Small intestine (tissue), 7 donors: ENCODE measurements around the gene PRRC2C. TPM values are rescaled to one million over a fixed set of nuclear protein-coding genes. Genes with fewer than 3 reads are reported as not detected.

ENCODE experiments used
- DNase-seq, 2 donors: peaks; one replicate each; pipeline versions ENCODE4 v3.0.0 to v3.0.0-alpha.2; 2013
- FAIRE-seq: peaks from 2 replicates; lab custom pipeline; 2012; peaks lifted over from hg19 to GRCh38; lab: Jason Lieb, UNC
- H3K27ac ChIP-seq, 3 donors: one replicate each; pipeline ENCODE4 v1.5.1; 2013; ENCODE audit warnings: low read length in 2 of 3, mild to moderate bottlenecking in 2 of 3, control low read depth in 1 of 3, inconsistent platforms in 1 of 3, low read depth in 1 of 3, moderate library complexity in 1 of 3
- H3K27me3 ChIP-seq, 3 donors: one replicate each; pipeline ENCODE4 v1.6.1; 2013; ENCODE audit warnings: low read length in 3 of 3, inconsistent platforms in 1 of 3; ENCODE audit not compliant: control insufficient read depth in 3 of 3, insufficient read depth in 3 of 3
- H3K36me3 ChIP-seq, 3 donors: one replicate each; pipeline ENCODE4 v1.6.1; 2013; ENCODE audit warnings: low read length in 3 of 3, inconsistent platforms in 1 of 3, low read depth in 1 of 3, mild to moderate bottlenecking in 1 of 3, moderate library complexity in 1 of 3; ENCODE audit not compliant: control insufficient read depth in 3 of 3, insufficient read depth in 2 of 3
- H3K4me1 ChIP-seq, 3 donors: one replicate each; pipeline ENCODE4 v1.6.1; 2013; ENCODE audit warnings: low read length in 2 of 3, inconsistent platforms in 1 of 3, low read depth in 1 of 3, mild to moderate bottlenecking in 1 of 3, moderate library complexity in 1 of 3; ENCODE audit not compliant: control insufficient read depth in 3 of 3, insufficient read depth in 2 of 3
- H3K4me3 ChIP-seq, 3 donors: one replicate each; pipeline ENCODE4 v1.5.1; 2013; ENCODE audit warnings: low read length in 3 of 3, control low read depth in 1 of 3, inconsistent platforms in 1 of 3, low read depth in 1 of 3, mild to moderate bottlenecking in 1 of 3, moderate library complexity in 1 of 3
- H3K9me3 ChIP-seq, 2 donors: one replicate each; pipeline ENCODE4 v1.6.1; 2013; ENCODE audit warnings: low read depth in 1 of 2, low read length in 1 of 2; ENCODE audit not compliant: control insufficient read depth in 2 of 2, insufficient read depth in 1 of 2
- WGBS, 3 donors: extraction: QIAGEN DNeasy Blood & Tissue Kit; methylation state at CpG; one replicate each; pipeline ENCODE4 v1.1.7; 2013; 5-methylcytosine and 5-hydroxymethylcytosine counted together
- polyA plus RNA-seq, 4 donors: library from polyadenylated mRNA; stranded (reverse) in 3 of 4; unstranded in 1 of 4; fragments of 200-250 nt in 3 of 4; fragments of 120-200 nt in 1 of 4; gene quantifications; one replicate each; pipeline versions ENCODE4 v1.2.1 to v1.2.3, GENCODE V29; 2013
- donor health status: healthy with polysubstance abuse.
- donor health status: control.
- donor health status: control.
- donor health status: Bipolar disorder and iron deficiency.
- donor health status: healthy.

PRRC2C gene
- polyA plus RNA-seq, 4 donors, result 37.4 to 221 (median 112) TPM

- Histone ChIP-seq H3K27me3 (no peaks in the 10 kb centered on the region), H3K4me1 (peaks cover 0 to 13% (median 6%) of the 10 kb centered on the region in 3 donors), H3K4me3 (no peak overlapping the region), H3K36me3 (peaks cover 0 to 9% (median 0%) of the 10 kb centered on the region in 3 donors), H3K27ac (no peak overlapping the region), H3K9me3 (no peaks in the 10 kb centered on the region)
- FAIRE-seq (no peak), DNase-seq (no peak)
- WGBS, 3 donors, result 21 to 54% (median 35%) methylated on average over 1 of the region's 1 CpG
Observed at GRCh38 chr1:171506525-171507304, 21.4 kb downstream of the PRRC2C start.

- Histone ChIP-seq H3K4me1 (peaks cover 0 to 13% (median 6%) of the 10 kb centered on the region in 3 donors), H3K9me3 (no peaks in the 10 kb centered on the region), H3K4me3 (no peak overlapping the region), H3K27me3 (no peaks in the 10 kb centered on the region), H3K36me3 (peaks cover 0 to 9% (median 0%) of the 10 kb centered on the region in 3 donors), H3K27ac (no peak overlapping the region)
- WGBS, 3 donors, result 84 to 88% (median 87%) methylated on average over 4 of the region's 4 CpGs
- no peak for FAIRE-seq
- no peak for DNase-seq
Observed at GRCh38 chr1:171507435-171507834, 22.1 kb downstream of the PRRC2C start.

- Histone ChIP-seq H3K27ac (no peak overlapping the region), H3K36me3 (peaks cover 0 to 2% (median 0%) of the 10 kb centered on the region in 3 donors), H3K27me3 (no peaks in the 10 kb centered on the region), H3K4me3 (no peak overlapping the region), H3K4me1 (peaks cover 0 to 13% (median 6%) of the 10 kb centered on the region in 3 donors), H3K9me3 (no peaks in the 10 kb centered on the region)
- DNase-seq (no peak), FAIRE-seq (no peak)
Observed at GRCh38 chr1:171509191-171509590, 23.9 kb downstream of the PRRC2C start.

DNA sequence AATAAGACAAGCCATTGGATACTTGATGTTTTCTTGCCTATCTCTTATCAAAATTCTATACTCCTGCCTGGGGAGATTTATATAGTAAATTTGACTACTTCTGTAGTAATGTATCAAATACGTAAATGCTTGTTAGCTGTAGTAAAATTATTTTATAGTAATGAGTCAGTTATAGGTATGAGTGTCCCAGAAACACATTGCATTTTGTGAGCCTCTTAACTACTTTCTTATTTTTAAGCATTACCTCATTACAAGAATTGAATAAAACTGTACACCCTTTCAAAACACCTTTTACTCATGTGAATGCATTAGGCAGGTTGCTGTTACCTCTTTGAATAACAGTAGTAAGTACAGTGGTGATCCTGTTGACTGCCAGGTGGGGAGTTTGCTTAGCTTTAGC, 28.4 kb downstream of the PRRC2C start:
- peaks cover 7 to 12% (median 11%) of the 10 kb centered on the region in 3 donors for H3K36me3 ChIP-seq
- H3K9me3 ChIP-seq, result no peaks in the 10 kb centered on the region
- H3K4me1 ChIP-seq, result peaks cover 0 to 14% (median 8%) of the 10 kb centered on the region in 3 donors
- H3K4me3 ChIP-seq, result no peak overlapping the region
- 0% methylated on average over 1 of the region's 1 CpG for WGBS, 3 donors
- no peaks in the 10 kb centered on the region for H3K27me3 ChIP-seq
- DNase-seq (no peak), FAIRE-seq (no peak)
- H3K27ac ChIP-seq, result no peak overlapping the region

DNA sequence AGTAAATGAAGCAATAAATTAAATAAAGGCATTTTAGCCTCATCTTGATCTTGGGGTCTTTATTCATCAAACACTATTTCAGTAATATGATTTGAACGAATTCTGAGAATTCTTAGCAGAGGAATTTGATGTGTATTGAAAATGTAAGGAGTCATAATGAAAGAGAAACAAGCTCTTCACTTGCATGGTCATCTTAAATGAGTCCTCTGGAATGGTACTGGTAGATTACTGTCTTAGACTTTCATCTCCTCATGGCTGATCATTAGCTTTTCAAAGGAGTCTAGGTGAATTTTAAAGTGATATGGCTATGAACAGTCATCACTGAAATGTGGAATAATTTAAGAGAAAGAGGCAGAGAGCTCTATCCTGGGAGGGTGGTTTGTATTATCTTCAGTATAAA, 30.0 kb downstream of the PRRC2C start:
- Histone ChIP-seq H3K27me3 (no peaks in the 10 kb centered on the region), H3K9me3 (no peaks in the 10 kb centered on the region), H3K36me3 (peaks cover 9 to 18% (median 12%) of the 10 kb centered on the region in 3 donors), H3K4me3 (no peak overlapping the region), H3K4me1 (peaks cover 0 to 8% (median 0%) of the 10 kb centered on the region in 3 donors), H3K27ac (peak overlapping the region in 1 of 3 donors; percentile 77)
- no peak for FAIRE-seq
- WGBS, 3 donors, result 70 to 100% (median 82%) methylated on average over 1 of the region's 1 CpG
- no peak for DNase-seq

- peaks cover 9 to 19% (median 12%) of the 10 kb centered on the region in 3 donors for H3K36me3 ChIP-seq
- H3K4me1 ChIP-seq, result peaks cover 0 to 8% (median 0%) of the 10 kb centered on the region in 3 donors
- no peaks in the 10 kb centered on the region for H3K27me3 ChIP-seq
- 69 to 81% (median 76%) methylated on average over 4 of the region's 4 CpGs for WGBS, 3 donors
- no peak overlapping the region for H3K4me3 ChIP-seq
- peak in 1 of 2 donors; percentile 60 for DNase-seq
- FAIRE-seq, result no peak
- H3K9me3 ChIP-seq, result no peaks in the 10 kb centered on the region
- peak overlapping the region in 1 of 3 donors; percentile 77 for H3K27ac ChIP-seq
Observed at GRCh38 chr1:171515741-171516140, 30.4 kb downstream of the PRRC2C start.

DNA sequence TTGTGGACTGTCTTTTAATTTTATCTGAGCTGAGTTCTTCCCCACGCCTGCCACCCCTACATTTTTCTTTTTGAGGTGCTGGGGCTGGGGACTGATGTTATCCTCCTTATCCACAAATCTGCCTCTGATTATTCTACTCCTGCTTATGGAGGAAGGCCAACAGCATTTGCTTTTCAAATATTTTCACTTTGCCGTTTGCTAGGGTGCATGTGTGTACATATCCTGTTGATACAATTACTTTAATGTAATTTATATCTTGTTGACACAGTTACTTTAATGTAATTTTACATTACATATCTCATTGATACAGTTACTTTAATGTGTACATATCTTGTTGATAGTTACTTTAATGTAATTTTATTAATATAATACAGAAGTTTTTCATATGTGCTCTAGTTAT, 36.2 kb downstream of the PRRC2C start:
- no peak for DNase-seq
- no peak overlapping the region for H3K27ac ChIP-seq

DNA sequence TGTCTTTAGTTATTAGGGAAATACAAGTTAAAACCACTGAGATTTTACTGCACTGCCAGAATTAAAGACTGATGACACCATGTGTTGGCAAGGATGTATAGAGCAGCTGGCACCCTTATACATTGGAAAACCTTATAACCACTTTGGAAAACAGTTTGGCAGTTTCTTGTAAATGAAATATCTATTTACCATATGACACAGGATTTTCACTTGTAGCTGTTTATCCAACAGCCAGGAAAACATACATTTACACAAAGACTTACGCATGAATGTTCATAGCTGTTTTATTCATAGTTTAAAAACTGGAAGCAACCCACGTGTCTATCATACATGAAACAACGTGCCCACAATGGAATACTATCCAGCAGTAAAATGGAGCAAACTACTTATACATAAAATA, 45.3 kb downstream of the PRRC2C start:
- WGBS, 3 donors, result 88 to 96% (median 95%) methylated on average over 3 of the region's 3 CpGs
- H3K27me3 ChIP-seq, result no peaks in the 10 kb centered on the region
- H3K4me1 ChIP-seq, result no peaks in the 10 kb centered on the region
- FAIRE-seq (no peak), DNase-seq (no peak)
- H3K9me3 ChIP-seq, result no peaks in the 10 kb centered on the region
- H3K4me3 ChIP-seq, result no peak overlapping the region
- H3K27ac ChIP-seq, result no peak overlapping the region
- H3K36me3 ChIP-seq, result peaks cover 17 to 35% (median 26%) of the 10 kb centered on the region in 3 donors

More for the DNA sequence above, 36.2 kb downstream of the PRRC2C start:
- H3K36me3 ChIP-seq, result peaks cover 15 to 36% (median 17%) of the 10 kb centered on the region in 3 donors
- WGBS, 3 donors, result 72 to 76% (median 73%) methylated on average over 2 of the region's 2 CpGs
- H3K27me3 ChIP-seq, result no peaks in the 10 kb centered on the region
- no peak overlapping the region for H3K4me3 ChIP-seq
- no peaks in the 10 kb centered on the region for H3K4me1 ChIP-seq
- FAIRE-seq, result peak; percentile 23
- H3K9me3 ChIP-seq, result no peaks in the 10 kb centered on the region
